ENCODE data around the gene TFF3. TPM values are rescaled to one million over a fixed set of nuclear protein-coding genes. Genes with fewer than 3 reads are reported as not detected.

The TFF3 gene
- total RNA-seq, 2 experiments from 2014 or later = not detected

DNA sequence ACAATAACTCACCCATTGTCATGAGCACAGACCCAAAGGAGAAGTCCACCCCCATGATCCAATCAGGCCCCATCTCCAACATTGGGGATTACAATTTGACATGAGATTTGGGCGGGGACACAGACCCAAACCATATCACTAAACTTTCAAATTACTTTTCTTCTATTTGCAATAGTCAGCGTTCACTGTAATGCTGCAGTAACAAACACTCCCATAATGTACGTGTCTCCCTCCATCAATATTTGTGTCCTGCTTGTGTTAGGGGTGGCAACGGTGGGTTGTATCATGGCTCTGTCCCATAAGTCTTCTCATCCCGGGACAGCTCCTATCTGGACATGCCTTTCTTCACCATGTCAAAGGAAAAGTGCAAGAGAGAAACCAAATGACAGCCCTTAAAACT is 26.2 kb downstream of the TFF3 start:
- CTCF ChIA-PET (ENCODE audit: unreplicated experiment) = no interaction called here
- peaks cover 80% of the 10 kb centered on the region for H3K36me3 ChIP-seq (ENCODE audit: insufficient read depth, low read length)
- BruUV-seq (replicated peaks) = no TSS peak

DNA sequence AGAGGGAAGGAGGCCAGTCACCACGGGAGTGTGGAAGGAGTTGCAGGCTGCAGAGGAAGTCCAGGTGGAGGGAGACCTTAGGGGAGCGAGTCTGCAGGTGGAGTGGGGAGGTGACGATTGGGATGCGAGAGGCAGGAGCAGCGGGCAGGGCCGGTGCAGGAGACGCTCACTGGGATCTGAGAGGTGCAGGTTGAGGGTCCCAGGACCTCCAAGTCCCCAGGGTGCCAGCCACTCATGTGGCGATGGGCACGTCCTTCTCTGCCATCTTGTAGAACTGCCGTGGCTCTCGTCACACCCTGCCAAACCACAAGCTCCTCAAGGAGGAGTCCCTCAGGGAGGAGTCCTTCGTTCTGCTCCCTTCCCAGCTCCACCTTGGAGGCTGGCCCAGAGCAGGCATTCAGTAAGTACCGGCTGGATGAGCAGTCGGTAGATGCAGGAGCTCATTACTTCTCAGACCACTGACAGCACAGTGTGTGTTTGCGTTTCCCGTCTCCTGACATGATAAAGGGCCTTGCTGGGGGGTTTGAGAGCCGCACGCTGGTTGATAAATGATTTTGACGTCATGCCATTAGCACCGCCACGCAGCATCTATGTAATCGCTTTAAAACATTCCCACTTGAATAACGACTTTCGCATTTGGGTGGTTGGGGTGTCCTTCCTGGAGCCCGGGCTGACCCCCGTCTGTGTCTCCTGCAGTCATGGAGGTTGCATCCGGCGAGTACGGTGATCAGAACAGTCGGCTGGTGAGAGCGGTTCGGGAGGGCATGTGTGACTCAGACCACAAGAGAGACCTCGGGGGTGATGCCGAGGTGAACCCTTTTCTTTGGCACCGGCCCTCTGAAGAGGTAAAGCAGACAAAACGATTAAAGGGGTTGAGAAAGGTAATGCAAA is 27.8 kb downstream of the TFF3 start:
- BruUV-seq (replicated peaks) = no TSS peak
- no peaks in the 10 kb centered on the region for H3K9me2 ChIP-seq (ENCODE audit: insufficient read depth, low read length)
- no peaks in the 10 kb centered on the region for H3K79me2 ChIP-seq (ENCODE audit: insufficient read depth, low read depth, low read length)
- DNase-seq (ENCODE audit: low spot score) = no peak
- no peak overlapping the region for H3K4me2 ChIP-seq (ENCODE audit: low read length)
- TF ChIP-seq, protein P1, sequence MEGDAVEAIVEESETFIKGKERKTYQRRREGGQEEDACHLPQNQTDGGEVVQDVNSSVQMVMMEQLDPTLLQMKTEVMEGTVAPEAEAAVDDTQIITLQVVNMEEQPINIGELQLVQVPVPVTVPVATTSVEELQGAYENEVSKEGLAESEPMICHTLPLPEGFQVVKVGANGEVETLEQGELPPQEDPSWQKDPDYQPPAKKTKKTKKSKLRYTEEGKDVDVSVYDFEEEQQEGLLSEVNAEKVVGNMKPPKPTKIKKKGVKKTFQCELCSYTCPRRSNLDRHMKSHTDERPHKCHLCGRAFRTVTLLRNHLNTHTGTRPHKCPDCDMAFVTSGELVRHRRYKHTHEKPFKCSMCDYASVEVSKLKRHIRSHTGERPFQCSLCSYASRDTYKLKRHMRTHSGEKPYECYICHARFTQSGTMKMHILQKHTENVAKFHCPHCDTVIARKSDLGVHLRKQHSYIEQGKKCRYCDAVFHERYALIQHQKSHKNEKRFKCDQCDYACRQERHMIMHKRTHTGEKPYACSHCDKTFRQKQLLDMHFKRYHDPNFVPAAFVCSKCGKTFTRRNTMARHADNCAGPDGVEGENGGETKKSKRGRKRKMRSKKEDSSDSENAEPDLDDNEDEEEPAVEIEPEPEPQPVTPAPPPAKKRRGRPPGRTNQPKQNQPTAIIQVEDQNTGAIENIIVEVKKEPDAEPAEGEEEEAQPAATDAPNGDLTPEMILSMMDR (conservative IDR thresholded peaks at IDR 0.05; ENCODE audit: low read length) = no peak
- no peak for TF ChIP-seq EZH2phosphoT487 (IDR thresholded peaks at IDR 0.05; ENCODE audit: borderline replicate concordance, low read depth, low read length)
- H3K4me3 ChIP-seq (ENCODE audit: low read depth, low read length, poor library complexity, severe bottlenecking) = no peak overlapping the region
- no peak overlapping the region for H2AFZ ChIP-seq (ENCODE audit: low read length)
- intact Hi-C loops (cut with micrococcal nuclease; ENCODE audit: unreplicated experiment) = no loop called here
- ChIA-PET CTCF (ENCODE audit: unreplicated experiment) (no interaction called here), POLR2A (no interaction called here)
- H3K27ac ChIP-seq (ENCODE audit: low read depth, low read length, poor library complexity, severe bottlenecking) = no peak overlapping the region
- H3K36me3 ChIP-seq (ENCODE audit: insufficient read depth, low read length) = peaks cover 65% of the 10 kb centered on the region
- H3K9me3 ChIP-seq (ENCODE audit: low read length) = no peaks in the 10 kb centered on the region
- H3K4me1 ChIP-seq (ENCODE audit: insufficient read depth, low read length, poor library complexity, severe bottlenecking) = peaks cover 19% of the 10 kb centered on the region
- no peaks in the 10 kb centered on the region for H4K20me1 ChIP-seq (ENCODE audit: insufficient read depth, low read length)

More for the DNA sequence above, 26.2 kb downstream of the TFF3 start:
- H3K9me2 ChIP-seq (ENCODE audit: insufficient read depth, low read length) = no peaks in the 10 kb centered on the region
- DNase-seq (ENCODE audit: low spot score) = no peak
- no peak overlapping the region for H2AFZ ChIP-seq (ENCODE audit: low read length)
- peaks cover 7% of the 10 kb centered on the region; the same call in 1 of the 2 replicates for H3K9me3 ChIP-seq (ENCODE audit: low read length)
- no peak overlapping the region for H3K4me2 ChIP-seq (ENCODE audit: low read length)
- H3K27ac ChIP-seq (ENCODE audit: low read depth, low read length, poor library complexity, severe bottlenecking) = no peak overlapping the region
- H3K79me2 ChIP-seq (ENCODE audit: insufficient read depth, low read depth, low read length) = no peaks in the 10 kb centered on the region
- peaks cover 19% of the 10 kb centered on the region for H3K4me1 ChIP-seq (ENCODE audit: insufficient read depth, low read length, poor library complexity, severe bottlenecking)
- no peak overlapping the region for H3K4me3 ChIP-seq (ENCODE audit: low read depth, low read length, poor library complexity, severe bottlenecking)
- TF ChIP-seq EZH2phosphoT487 (IDR thresholded peaks at IDR 0.05; ENCODE audit: borderline replicate concordance, low read depth, low read length) = no peak
- TF ChIP-seq, protein P1 (conservative IDR thresholded peaks at IDR 0.05; ENCODE audit: low read length) = no peak
- POLR2A ChIA-PET = no interaction called here
- intact Hi-C loops (cut with micrococcal nuclease; ENCODE audit: unreplicated experiment) = no loop called here
- H4K20me1 ChIP-seq (ENCODE audit: insufficient read depth, low read length) = no peaks in the 10 kb centered on the region

DNA sequence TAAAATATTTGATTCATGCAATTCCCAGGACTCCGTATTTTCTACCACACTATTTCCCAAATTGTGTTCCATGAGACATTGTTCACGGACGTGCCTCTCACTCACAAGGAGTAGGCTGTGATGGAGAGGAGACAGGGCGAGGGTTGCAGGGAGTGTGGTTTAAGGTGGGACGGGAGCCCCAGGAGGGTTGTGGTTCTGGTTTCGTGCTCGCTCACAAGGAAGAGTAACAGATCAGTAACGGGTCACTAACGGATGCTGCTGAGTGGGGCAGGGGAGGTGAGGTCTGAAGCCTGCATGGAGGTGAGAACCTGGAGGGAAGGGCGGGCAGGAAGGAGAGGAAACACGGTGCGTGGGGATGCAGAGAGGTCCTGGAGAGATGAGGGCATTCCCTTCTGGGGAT is 28.8 kb downstream of the TFF3 start:
- TF ChIP-seq EZH2phosphoT487 (IDR thresholded peaks at IDR 0.05; ENCODE audit: borderline replicate concordance, low read depth, low read length) = no peak
- TF ChIP-seq, protein P1 (conservative IDR thresholded peaks at IDR 0.05; ENCODE audit: low read length) = no peak
- intact Hi-C loops (cut with micrococcal nuclease; ENCODE audit: unreplicated experiment) = no loop called here
- Histone ChIP-seq H3K9me3 (ENCODE audit: low read length) (no peaks in the 10 kb centered on the region), H3K4me3 (ENCODE audit: low read depth, low read length, poor library complexity, severe bottlenecking) (peak overlapping the region; percentile 7), H3K79me2 (ENCODE audit: insufficient read depth, low read depth, low read length) (no peaks in the 10 kb centered on the region), H3K9me2 (ENCODE audit: insufficient read depth, low read length) (no peaks in the 10 kb centered on the region), H3K36me3 (ENCODE audit: insufficient read depth, low read length) (peaks cover 56% of the 10 kb centered on the region), H3K27ac (ENCODE audit: low read depth, low read length, poor library complexity, severe bottlenecking) (peak overlapping the region; percentile 23), H2AFZ (ENCODE audit: low read length) (no peak overlapping the region), H3K4me2 (ENCODE audit: low read length) (peak overlapping the region; percentile 51), H3K4me1 (ENCODE audit: insufficient read depth, low read length, poor library complexity, severe bottlenecking) (peaks cover 19% of the 10 kb centered on the region), H4K20me1 (ENCODE audit: insufficient read depth, low read length) (no peaks in the 10 kb centered on the region)
- no peak for DNase-seq (ENCODE audit: low spot score)
- ChIA-PET POLR2A (no interaction called here), CTCF (ENCODE audit: unreplicated experiment) (no interaction called here)
- BruUV-seq (replicated peaks) = no TSS peak
